Body of pancreas (tissue), 4 donors: ENCODE data around the gene NPIPB9.
"Not testable (repeated sequence)": the region's sequence is repeated elsewhere in the genome, so short reads cannot be mapped to it uniquely, and the experiment has no call there.

ENCODE experiments used
- POLR2A ChIP-seq, 3 donors: fragments of 450-650 bp; IDR thresholded peaks; one replicate each; pipeline ENCODE4 v1.6.1; 2016; ENCODE audit warnings: antibody characterized with exemption in 3 of 3, mild to moderate bottlenecking in 2 of 3
- TF ChIP-seq, protein P1 (sequence below), 7 experiments: fragments of 450-650 bp in 4 of 7; fragments of 200-600 bp in 3 of 7; sonication (generic) in 3 of 7; IDR thresholded peaks; one replicate each; pipeline ENCODE4 v1.5.1; 2016 to 2019; ENCODE audit warnings: antibody characterized with exemption in 7 of 7

DNA sequence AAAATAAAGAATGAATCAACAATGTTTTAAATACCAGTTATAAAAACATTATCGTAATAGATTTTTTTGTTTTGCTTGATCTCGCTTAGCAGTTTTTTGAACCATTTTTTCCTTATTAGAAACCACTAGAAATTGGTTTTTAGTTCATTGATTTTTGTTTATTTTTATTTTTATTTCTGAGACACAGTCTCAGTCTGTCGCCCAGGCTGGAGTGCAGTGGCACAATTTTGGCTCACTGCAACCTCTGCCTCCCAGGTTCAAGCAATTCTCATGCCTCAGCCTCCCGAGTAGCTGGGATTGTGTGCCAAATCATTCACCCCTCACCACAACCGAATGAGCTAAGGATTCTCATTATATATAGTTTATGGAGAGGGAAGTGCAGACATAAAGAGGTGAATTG lies at the start of gene NPIPB9:
- TF ChIP-seq, protein P1, sequence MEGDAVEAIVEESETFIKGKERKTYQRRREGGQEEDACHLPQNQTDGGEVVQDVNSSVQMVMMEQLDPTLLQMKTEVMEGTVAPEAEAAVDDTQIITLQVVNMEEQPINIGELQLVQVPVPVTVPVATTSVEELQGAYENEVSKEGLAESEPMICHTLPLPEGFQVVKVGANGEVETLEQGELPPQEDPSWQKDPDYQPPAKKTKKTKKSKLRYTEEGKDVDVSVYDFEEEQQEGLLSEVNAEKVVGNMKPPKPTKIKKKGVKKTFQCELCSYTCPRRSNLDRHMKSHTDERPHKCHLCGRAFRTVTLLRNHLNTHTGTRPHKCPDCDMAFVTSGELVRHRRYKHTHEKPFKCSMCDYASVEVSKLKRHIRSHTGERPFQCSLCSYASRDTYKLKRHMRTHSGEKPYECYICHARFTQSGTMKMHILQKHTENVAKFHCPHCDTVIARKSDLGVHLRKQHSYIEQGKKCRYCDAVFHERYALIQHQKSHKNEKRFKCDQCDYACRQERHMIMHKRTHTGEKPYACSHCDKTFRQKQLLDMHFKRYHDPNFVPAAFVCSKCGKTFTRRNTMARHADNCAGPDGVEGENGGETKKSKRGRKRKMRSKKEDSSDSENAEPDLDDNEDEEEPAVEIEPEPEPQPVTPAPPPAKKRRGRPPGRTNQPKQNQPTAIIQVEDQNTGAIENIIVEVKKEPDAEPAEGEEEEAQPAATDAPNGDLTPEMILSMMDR (IDR thresholded peaks at IDR 0.05) = not testable (repeated sequence)
- not testable (repeated sequence) for TF ChIP-seq POLR2A (IDR thresholded peaks at IDR 0.05)
